ENCODE measurements around the gene ITGBL1. TPM values are rescaled to one million over a fixed set of nuclear protein-coding genes. Genes with fewer than 3 reads are reported as not detected.

Gene ITGBL1
- total and polyA plus RNA-seq, 2 of the 8 experiments (the other 6 are each of a cell fraction or from before 2014, with no cell fraction given), result not detected

GRCh38 chr13:101618440-101619187 is 166.1 kb downstream of the ITGBL1 start:
- Histone ChIP-seq H3K4me1 (replicated peaks in 1 of 4; ENCODE audit: control insufficient read depth in 3 of 4, insufficient read depth in 4 of 4, low read length in 3 of 4) (no peaks in the 10 kb centered on the region), H3K4me2 (ENCODE audit: insufficient read depth in 1 of 2, low read depth in 2 of 2, low read length in 2 of 2) (no peak overlapping the region), H3K23ac (ENCODE audit: insufficient read length) (no peak overlapping the region), H3K9ac (replicated peaks in 1 of 4; ENCODE audit: extremely low read depth in 1 of 4, low read depth in 3 of 4, low read length in 3 of 4) (no peak overlapping the region), H3K18ac (ENCODE audit: extremely low read depth, low read length) (no peak overlapping the region), H3K27me3 (replicated peaks in 1 of 4; ENCODE audit: control insufficient read depth in 3 of 4, extremely low read depth in 1 of 4, insufficient read depth in 3 of 4, low read length in 3 of 4) (no peaks in the 10 kb centered on the region), H3K27ac (ENCODE audit: low read depth, low read length) (no peak overlapping the region), H2BK12ac (ENCODE audit: low read depth, low read length) (no peak overlapping the region), H2BK15ac (ENCODE audit: low read length) (no peak overlapping the region), H3K14ac (ENCODE audit: insufficient read length) (no peak overlapping the region), H3K36me3 (ENCODE audit: control insufficient read depth in 2 of 4, insufficient read depth in 4 of 4, low read length in 3 of 4) (no peaks in the 10 kb centered on the region), H3K79me1 (ENCODE audit: low read depth, low read length) (no peaks in the 10 kb centered on the region), H2BK5ac (ENCODE audit: low read depth, low read length) (no peak overlapping the region), H2BK120ac (replicated peaks; ENCODE audit: low read depth, low read length) (no peak overlapping the region), H3K4me3 (ENCODE audit: extremely low read depth in 1 of 4, insufficient read depth in 2 of 4, low read depth in 3 of 4, low read length in 4 of 4) (no peak overlapping the region), H3K4ac (replicated peaks; ENCODE audit: insufficient read length, low read depth, low read length) (no peak overlapping the region), H3K56ac (replicated peaks; ENCODE audit: insufficient read length, low read depth, low read length) (no peak overlapping the region), H2BK20ac (ENCODE audit: low read length) (no peak overlapping the region), H2AK5ac (ENCODE audit: low read depth, low read length) (no peak overlapping the region), H2AFZ (ENCODE audit: low read length) (no peak overlapping the region), H4K8ac (ENCODE audit: extremely low read depth, insufficient read depth, low read length) (no peak overlapping the region), H4K91ac (replicated peaks; ENCODE audit: insufficient read length, low read length) (no peak overlapping the region), H3K23me2 (ENCODE audit: low read depth, low read length) (no peaks in the 10 kb centered on the region; the same call in 1 of the 2 replicates), H3K79me2 (ENCODE audit: control insufficient read depth in 1 of 2, insufficient read depth in 2 of 2, low read length in 2 of 2) (no peaks in the 10 kb centered on the region), H4K20me1 (replicated peaks in 1 of 2; ENCODE audit: control insufficient read depth in 1 of 2, insufficient read depth in 2 of 2, low read length in 2 of 2) (no peaks in the 10 kb centered on the region), H3K9me3 (ENCODE audit: insufficient read depth in 2 of 2, low read depth in 1 of 2, low read length in 1 of 2) (no peaks in the 10 kb centered on the region), H4K5ac (ENCODE audit: insufficient read length, low read depth, low read length) (no peak overlapping the region)
- FAIRE-seq (no peak), DNase-seq (ENCODE audit: low read depth in 1 of 2, low spot score in 2 of 2) (no peak)
- CTCF ChIA-PET (ENCODE audit: partially characterized antibody), result no interaction called here
- POLR2A ChIA-PET (ENCODE audit: partially characterized antibody), result no interaction called here
- WGBS, 2 experiments (ENCODE audit: extremely low coverage in 1 of 2, insufficient coverage in 1 of 2, insufficient read length in 1 of 2, insufficient replicate concordance in 2 of 2, low coverage in 1 of 2, low lambda C conversion rate in 2 of 2, missing lambda C conversion rate in 1 of 2), result 66% methylated on average over 8 of the region's 8 CpGs; no CpG with 5 or more reads in 1 of the 2 experiments
- TF ChIP-seq EZH2 (IDR thresholded peaks at IDR 0.05; ENCODE audit: low read depth, low read length, severe bottlenecking) (no peak), JUN (IDR thresholded peaks at IDR 0.05; ENCODE audit: low read depth, low read length) (no peak), EP300 (IDR thresholded peaks at IDR 0.05; ENCODE audit: borderline replicate concordance in 1 of 2, low read depth in 2 of 2, low read length in 2 of 2) (no peak), NANOG (IDR thresholded peaks at IDR 0.05; ENCODE audit: insufficient read depth, low read depth, low read length, poor library complexity, severe bottlenecking) (no peak), BRCA1 (IDR thresholded peaks at IDR 0.05; ENCODE audit: low read depth, low read length) (no peak), YY1 (IDR thresholded peaks at IDR 0.05; ENCODE audit: low read depth, low read length) (no peak), E2F6 (IDR thresholded peaks at IDR 0.05) (no peak), MAX (IDR thresholded peaks at IDR 0.05) (no peak), HDAC6 (IDR thresholded peaks at IDR 0.05; ENCODE audit: low read depth, low read length) (no peak), SP4 (IDR thresholded peaks at IDR 0.05; ENCODE audit: low read length) (no peak)
